ENCODE measurements around the gene USP11. TPM values are rescaled to one million over a fixed set of nuclear protein-coding genes. Genes with fewer than 3 reads are reported as not detected.
A peak's percentile ranks its signal among the peaks of the same experiment; 100 is the strongest.

USP11 gene
- total RNA-seq, 1 experiment from 2014 or later: 62.0 TPM

DNA sequence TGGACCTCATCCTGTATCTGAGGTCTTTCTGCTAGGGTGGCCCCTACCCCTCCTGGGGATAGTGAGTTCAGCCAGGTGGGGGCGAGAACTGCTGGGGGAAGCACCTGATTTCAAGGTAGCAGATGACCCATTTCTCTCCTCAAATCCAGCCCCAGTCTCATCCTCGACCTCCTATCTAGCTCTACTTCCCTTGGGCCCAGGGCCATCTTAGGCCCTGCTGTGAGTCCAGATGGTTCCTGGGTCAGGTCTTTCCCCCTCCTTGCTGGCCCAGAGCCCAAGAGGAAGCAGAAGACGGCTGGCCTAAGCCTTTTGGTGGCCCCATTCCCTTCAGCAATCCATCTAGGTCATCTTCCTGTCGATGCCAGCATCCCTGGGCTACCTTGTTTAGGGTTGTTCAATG lies 11.1 kb upstream of the USP11 start:
- no peak for TF ChIP-seq POLR2A (IDR thresholded peaks at IDR 0.05; ENCODE audit: borderline replicate concordance, extremely low read depth, insufficient read depth, insufficient read length)
- Histone ChIP-seq H3K4me3 (replicated peaks in 1 of 2; ENCODE audit: low read depth in 1 of 2, low read length in 2 of 2) (no peak overlapping the region), H3K4me1 (ENCODE audit: control insufficient read depth in 1 of 2, insufficient read depth in 2 of 2, low read length in 2 of 2) (peaks cover 4 to 20% of the 10 kb centered on the region in 2 experiments; a peak in 3 of 4 replicates), H2AFZ (ENCODE audit: low read depth, low read length, poor library complexity, severe bottlenecking) (no peak overlapping the region), H3K9me2 (ENCODE audit: insufficient read depth) (no peaks in the 10 kb centered on the region), H3K9me3 (ENCODE audit: control insufficient read depth in 1 of 2, insufficient read depth in 1 of 2, low read depth in 1 of 2, low read length in 2 of 2) (no peaks in the 10 kb centered on the region), H3K27ac (ENCODE audit: low read depth, low read length) (no peak overlapping the region), H3K4me2 (ENCODE audit: low read length) (no peak overlapping the region), H3K79me2 (ENCODE audit: insufficient read depth, low read length) (peaks cover 49% of the 10 kb centered on the region), H3K27me3 (ENCODE audit: insufficient read depth, low read length) (no peaks in the 10 kb centered on the region), H3K9ac (ENCODE audit: low read length) (no peak overlapping the region), H4K20me1 (ENCODE audit: insufficient read depth) (no peaks in the 10 kb centered on the region), H3K36me3 (ENCODE audit: control insufficient read depth in 1 of 2, insufficient read depth in 2 of 2, low read length in 2 of 2) (peaks cover 6 to 18% of the 10 kb centered on the region in 2 experiments; a peak in 3 of 4 replicates)
- intact Hi-C loops (cut with micrococcal nuclease): no loop called here
- ATAC-seq: no peak
- DNase-seq (ENCODE audit: low read depth, low spot score): no peak
- ChIA-PET CTCF (no interaction called here), RAD21 (ENCODE audit: low non-redundant PET in 1 of 2, low total read pairs in 2 of 2, uncharacterized antibody in 2 of 2, unreplicated experiment in 2 of 2) (no interaction called here), POLR2A (interaction anchor here (1.4 kb wide), 1 partner anchor 12 kb away, joined by 4 read pairs; no protein-coding TSS in a partner anchor)
- no TSS peak for BruUV-seq (replicated peaks)

DNA sequence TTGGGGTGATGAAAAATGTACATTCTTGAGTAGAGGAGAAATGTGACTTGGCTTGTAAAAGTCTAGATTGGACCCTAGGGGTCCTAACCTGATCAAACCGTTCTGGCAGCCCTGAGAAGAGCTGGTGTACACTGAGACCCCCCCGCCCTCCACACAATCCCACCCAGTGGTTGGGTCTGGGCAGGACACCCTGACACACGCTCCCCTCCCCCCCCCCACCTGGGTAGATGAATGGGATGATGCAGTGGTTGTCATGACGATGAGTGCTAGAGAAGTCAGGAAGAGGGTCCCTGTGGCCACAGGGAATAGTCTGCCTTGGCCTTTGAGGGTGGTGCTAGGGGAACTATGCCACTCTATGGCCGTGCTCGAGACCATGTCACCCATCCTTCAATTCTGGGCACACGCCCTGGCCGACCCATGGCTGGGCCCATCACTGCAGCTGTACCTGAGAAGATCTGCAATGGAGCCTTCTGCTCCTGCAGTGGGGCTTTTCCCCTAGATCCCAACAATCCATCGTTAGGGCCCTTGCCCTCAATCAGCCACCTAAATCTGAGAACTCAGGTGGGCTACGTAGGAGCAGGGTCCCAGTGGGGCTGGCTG lies 10.0 kb upstream of the USP11 start:
- Histone ChIP-seq H3K4me2 (ENCODE audit: low read length) (no peak overlapping the region), H3K9ac (ENCODE audit: low read length) (no peak overlapping the region), H3K9me3 (ENCODE audit: control insufficient read depth in 1 of 2, insufficient read depth in 1 of 2, low read depth in 1 of 2, low read length in 2 of 2) (no peaks in the 10 kb centered on the region), H3K4me1 (ENCODE audit: control insufficient read depth in 1 of 2, insufficient read depth in 2 of 2, low read length in 2 of 2) (peaks cover 0 to 12% of the 10 kb centered on the region in 2 experiments; a peak in 3 of 4 replicates), H3K27ac (ENCODE audit: low read depth, low read length) (no peak overlapping the region), H4K20me1 (ENCODE audit: insufficient read depth) (no peaks in the 10 kb centered on the region), H3K79me2 (ENCODE audit: insufficient read depth, low read length) (peaks cover 49% of the 10 kb centered on the region), H3K9me2 (ENCODE audit: insufficient read depth) (no peaks in the 10 kb centered on the region), H2AFZ (ENCODE audit: low read depth, low read length, poor library complexity, severe bottlenecking) (no peak overlapping the region), H3K4me3 (replicated peaks in 1 of 2; ENCODE audit: low read depth in 1 of 2, low read length in 2 of 2) (no peak overlapping the region), H3K27me3 (ENCODE audit: insufficient read depth, low read length) (no peaks in the 10 kb centered on the region), H3K36me3 (ENCODE audit: control insufficient read depth in 1 of 2, insufficient read depth in 2 of 2, low read length in 2 of 2) (peaks cover 12 to 23% of the 10 kb centered on the region in 2 experiments)
- ChIA-PET RAD21 (ENCODE audit: low non-redundant PET in 1 of 2, low total read pairs in 2 of 2, uncharacterized antibody in 2 of 2, unreplicated experiment in 2 of 2) (interaction anchor here in 1 of 2 experiments (0.7 kb wide), 1 partner anchor 271 kb away, joined by 4 read pairs; no protein-coding TSS in a partner anchor), CTCF (no interaction called here), POLR2A (no interaction called here)
- DNase-seq (ENCODE audit: low read depth, low spot score) (no peak), ATAC-seq (no peak)
- BruUV-seq (replicated peaks): no TSS peak
- intact Hi-C loops (cut with micrococcal nuclease): no loop called here
- TF ChIP-seq CEBPB (IDR thresholded peaks at IDR 0.05; ENCODE audit: low read depth) (no peak), TCF7L2 (IDR thresholded peaks at IDR 0.05; ENCODE audit: borderline replicate concordance, extremely low read depth, insufficient read depth, insufficient read length) (no peak)
- TF ChIP-seq, protein P1, sequence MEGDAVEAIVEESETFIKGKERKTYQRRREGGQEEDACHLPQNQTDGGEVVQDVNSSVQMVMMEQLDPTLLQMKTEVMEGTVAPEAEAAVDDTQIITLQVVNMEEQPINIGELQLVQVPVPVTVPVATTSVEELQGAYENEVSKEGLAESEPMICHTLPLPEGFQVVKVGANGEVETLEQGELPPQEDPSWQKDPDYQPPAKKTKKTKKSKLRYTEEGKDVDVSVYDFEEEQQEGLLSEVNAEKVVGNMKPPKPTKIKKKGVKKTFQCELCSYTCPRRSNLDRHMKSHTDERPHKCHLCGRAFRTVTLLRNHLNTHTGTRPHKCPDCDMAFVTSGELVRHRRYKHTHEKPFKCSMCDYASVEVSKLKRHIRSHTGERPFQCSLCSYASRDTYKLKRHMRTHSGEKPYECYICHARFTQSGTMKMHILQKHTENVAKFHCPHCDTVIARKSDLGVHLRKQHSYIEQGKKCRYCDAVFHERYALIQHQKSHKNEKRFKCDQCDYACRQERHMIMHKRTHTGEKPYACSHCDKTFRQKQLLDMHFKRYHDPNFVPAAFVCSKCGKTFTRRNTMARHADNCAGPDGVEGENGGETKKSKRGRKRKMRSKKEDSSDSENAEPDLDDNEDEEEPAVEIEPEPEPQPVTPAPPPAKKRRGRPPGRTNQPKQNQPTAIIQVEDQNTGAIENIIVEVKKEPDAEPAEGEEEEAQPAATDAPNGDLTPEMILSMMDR (IDR thresholded peaks at IDR 0.05 in 2 of 3, conservative IDR thresholded peaks at IDR 0.05 in 1 of 3; ENCODE audit: borderline replicate concordance in 1 of 3, insufficient read depth in 1 of 3, low read depth in 2 of 3, low read length in 2 of 3): 0 out of 6 replicates have a peak, but pooled peaks of 1 of the 3 experiments have one; percentile 9
